ENCODE results near the gene RET.

RET gene

GRCh38 chr10:43111101-43111500, 34.2 kb downstream of the RET start:
- DNase-seq, result no peak

DNA sequence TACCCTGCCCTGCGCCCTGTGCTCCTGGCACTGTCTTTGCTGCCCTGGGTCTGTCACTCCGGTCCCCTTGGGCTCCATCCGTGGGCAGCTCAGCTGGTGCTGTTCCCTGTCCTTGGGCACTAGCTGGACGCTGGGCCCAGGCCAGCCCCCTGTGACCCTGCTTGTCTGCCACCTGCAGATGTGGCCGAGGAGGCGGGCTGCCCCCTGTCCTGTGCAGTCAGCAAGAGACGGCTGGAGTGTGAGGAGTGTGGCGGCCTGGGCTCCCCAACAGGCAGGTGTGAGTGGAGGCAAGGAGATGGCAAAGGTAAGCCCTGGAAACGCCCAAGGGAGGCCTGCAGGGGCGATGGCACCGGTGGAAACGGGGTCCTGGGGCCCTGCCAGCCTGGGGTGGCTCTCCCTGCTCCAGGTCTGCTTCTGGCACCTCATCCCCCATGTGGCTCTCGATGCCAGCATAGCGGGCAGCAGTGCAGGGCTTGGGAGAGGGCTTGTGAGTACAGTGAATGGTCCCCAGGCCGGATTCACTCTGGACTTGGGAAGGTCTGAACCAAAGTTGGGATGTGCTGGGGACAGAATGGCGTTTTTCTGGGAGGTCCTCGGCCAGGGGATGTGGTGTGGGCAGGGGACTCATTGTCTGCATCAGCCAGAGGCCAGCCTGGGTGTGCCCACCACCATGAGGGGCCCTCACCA, 35.2 kb downstream of the RET start:
- DNase-seq, result no peak

DNA sequence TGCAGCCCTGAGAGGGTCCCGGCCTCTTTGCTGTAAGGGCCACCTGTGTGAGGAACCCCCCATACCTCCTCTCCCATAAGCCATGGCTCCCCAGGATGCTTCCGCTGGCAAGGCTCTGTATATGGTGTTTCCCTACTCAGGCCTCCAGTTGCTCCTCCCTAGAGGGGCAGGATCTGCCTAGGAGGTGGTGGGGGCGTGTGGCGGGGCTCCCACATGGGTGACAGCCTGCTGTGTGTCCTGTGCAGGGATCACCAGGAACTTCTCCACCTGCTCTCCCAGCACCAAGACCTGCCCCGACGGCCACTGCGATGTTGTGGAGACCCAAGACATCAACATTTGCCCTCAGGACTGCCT, 35.7 kb downstream of the RET start:
- no peak for DNase-seq

DNA sequence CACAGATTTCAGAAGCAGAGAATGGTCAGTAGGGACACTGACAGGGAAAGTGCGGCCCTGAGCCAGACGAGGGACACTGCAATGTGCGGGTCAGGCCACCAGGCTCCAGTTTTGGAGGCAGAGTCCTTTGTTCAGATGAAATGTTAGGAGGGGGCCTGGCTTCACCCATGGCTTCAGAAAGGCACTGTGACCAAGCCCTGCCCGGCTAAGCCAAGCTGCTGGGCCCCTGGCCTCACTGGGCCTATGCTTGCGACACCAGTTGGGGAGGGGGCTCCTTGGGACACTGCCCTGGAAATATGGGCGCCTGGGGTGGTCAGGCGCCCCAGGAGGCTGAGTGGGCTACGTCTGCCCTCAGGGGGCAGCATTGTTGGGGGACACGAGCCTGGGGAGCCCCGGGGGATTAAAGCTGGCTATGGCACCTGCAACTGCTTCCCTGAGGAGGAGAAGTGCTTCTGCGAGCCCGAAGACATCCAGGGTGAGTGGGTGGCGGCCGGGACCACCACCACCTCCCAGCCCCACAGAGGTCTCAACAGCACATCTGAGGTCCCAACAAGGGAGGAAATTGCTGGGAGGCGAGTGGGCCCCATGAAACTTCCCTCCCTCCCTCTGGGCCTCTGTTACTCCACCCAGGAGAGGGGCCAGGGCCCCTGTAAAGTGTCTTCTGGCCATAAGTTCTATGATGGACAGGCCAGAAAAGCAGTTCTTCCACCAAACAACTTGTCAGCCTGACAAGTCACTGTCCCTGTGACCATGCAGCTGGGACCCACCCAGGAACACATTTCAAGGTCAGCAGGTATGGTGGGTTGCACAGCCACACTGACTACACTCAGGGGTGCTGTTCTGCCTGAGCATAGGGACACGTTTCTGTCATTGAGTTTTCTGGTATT, 36.6 kb downstream of the RET start:
- DNase-seq, result no peak

DNA sequence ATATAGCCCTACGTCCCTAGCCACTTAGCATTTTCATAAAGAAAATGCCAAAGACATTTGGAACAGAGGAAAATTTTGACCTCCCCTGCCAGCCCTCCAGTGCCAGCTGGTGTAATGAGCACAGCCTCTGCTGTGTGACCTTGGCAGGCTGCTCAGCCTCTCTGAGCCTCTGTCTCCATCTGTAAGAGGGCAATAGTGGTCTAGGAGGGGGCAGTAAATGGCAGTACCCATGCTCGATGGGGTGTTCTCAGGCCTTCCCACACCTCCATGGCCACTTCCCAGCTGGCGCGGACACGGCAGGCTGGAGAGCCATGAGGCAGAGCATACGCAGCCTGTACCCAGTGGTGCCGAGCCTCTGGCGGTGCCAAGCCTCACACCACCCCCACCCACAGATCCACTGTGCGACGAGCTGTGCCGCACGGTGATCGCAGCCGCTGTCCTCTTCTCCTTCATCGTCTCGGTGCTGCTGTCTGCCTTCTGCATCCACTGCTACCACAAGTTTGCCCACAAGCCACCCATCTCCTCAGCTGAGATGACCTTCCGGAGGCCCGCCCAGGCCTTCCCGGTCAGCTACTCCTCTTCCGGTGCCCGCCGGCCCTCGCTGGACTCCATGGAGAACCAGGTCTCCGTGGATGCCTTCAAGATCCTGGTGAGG, 37.3 kb downstream of the RET start:
- DNase-seq, result no peak

GRCh38 chr10:43114743-43115611, 38.1 kb downstream of the RET start:
- DNase-seq, result no peak

DNA sequence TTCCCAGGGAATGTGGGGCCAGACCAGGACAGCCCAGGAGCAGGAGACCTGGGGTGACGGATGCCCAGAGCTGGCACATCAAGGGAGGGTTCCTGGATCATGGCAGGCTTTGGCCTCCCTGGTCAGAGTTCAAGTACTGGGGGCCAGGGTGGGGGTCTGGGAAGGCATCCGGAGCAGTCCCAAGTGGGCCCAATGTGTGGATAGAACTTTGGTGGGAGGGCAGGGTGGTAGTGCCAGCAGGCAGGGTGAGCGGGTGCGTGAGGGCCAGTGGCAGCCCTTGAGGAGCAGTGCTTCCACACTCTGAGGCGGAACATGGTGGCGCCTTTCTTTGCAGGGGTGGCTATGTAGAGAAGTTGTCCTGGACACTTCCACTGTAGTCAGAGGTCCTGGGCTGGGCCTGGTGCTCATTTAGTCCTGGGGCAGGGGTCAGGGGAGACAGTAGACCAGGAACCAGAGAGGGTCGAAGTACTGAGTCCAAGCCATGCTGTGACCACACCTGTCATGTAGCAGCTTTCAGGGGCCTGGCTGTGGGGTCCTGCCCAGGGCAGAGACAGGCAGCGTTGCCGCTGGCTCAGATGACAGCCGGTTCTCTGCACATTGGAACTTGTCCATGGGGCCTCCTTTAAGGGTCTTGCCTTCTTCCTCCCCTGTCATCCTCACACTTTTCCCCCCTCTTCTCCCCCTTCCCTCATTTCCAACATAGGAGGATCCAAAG, 39.2 kb downstream of the RET start:
- DNase-seq, result no peak

- DNase-seq, result no peak
Measured at GRCh38 chr10:43116596-43116995, 39.7 kb downstream of the RET start.

GRCh38 chr10:43117031-43117776, 40.3 kb downstream of the RET start:
- DNase-seq, result no peak

- no peak for DNase-seq
Measured at GRCh38 chr10:43117777-43118583, 41.1 kb downstream of the RET start.

DNA sequence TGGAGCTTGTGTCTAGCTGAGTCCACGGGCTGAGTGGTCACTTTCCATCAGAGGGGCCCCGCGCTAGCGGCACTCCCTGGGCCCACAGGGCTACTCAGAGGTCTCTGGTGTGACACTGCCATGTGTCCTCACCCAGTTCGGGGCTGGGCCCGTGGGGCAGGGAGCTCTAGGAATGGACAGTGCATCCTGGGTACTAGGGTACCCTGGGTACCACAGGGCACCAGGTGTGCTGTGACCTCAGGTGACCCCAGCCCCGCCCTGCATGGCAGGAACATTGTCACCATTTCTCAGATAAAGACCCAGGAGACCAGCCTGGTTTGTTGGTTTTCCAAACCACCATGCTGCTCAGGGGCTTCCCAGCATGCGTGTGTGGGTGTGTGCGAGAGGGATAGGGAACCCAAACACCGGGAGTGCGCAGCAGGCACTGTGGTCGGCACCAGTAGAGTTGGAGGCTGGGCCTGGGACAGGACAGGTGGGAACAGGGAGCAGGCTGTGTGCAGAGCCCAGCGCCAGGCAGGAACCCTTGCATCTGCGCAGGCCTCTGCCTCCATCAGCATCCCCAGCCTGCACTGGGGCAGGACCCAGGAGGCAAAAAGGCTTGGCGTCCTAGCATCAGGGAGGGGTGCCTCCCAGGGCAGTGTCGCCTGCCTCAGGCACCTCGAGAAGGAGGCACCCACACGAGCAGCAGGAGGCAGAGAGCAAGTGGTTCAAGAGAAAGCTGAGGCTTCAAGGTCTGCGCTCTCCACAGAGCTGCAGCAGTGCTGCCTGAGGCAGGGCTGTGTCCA, 42.0 kb downstream of the RET start:
- no peak for DNase-seq

- DNase-seq, result no peak
Measured at GRCh38 chr10:43119416-43120115, 42.7 kb downstream of the RET start.

DNA sequence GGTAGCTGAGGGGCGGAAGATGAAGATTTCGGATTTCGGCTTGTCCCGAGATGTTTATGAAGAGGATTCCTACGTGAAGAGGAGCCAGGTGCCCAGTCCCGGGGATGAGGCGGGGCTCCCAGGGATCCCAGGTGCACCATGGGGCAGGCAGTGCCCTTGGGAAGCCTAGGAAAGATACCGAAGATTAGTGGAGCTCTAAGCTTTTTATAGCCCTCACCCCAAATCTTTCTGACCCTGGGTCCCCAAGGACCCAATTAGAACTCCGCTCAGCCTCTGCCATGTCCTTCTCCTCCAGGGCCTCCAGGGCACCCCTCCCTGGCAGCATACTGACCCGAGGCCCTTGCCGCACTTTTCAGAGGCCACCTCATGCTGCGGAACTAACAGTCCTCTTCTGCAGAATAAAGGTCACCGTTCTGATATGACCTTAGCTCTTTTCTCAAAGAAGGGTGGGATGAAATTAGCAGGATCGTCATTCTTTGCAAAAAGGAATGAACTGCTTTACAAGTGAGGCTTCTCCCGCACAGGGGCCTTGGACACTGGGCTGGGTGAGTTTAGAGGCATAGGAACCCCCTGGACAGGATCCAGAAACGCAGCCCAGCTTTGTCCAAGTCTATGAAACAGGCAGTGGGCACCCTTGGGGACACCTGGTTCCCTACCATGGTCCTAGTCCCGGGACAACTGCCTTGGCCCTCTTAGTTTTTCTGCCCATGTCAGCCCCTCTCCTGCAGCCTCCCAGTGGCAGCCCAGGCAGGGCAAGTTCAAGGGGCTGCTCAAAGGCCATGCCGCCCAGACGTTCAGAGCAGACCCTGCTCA, 43.5 kb downstream of the RET start:
- DNase-seq, result no peak

- DNase-seq, result no peak
Measured at GRCh38 chr10:43120929-43121314, 44.1 kb downstream of the RET start.

DNA sequence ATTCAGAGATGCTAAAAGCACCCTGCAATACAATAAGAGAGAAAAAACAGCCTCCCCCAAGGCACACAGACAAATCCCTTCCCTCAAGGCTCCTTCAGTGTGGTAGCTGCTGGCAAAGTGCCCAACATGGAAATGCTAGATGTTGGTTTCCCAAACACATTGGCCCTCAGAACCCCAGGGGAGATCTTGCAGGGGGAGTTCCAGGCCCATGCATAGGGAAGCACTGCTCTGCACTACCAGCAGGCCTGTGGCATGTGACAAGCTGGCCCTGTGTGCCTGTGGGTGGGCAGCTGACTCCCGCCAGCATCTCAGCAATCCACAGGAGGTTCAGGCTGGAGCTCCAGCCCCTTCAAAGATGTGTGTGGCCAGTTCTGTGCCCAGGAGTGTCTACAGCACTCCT, 44.6 kb downstream of the RET start:
- no peak for DNase-seq

DNA sequence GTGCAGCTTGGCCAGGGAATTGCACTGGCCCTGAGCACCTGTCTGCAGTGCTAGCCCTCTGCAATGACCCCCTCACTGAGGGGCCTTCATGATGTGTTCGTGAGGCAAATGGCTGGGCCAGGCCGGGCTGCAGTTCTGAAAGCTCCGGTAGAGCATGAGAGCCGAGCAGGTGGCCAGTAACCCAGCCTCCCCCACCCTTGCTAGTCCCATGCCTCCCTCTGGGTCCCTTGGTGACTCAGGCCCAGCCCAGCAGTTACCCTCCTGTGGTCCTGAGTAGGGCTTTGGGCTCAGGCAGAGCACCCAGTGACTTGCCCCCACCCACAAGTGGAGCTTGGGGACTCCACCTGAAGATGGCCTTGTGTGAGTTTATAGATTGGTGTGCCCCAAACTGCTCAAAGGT, 45.2 kb downstream of the RET start:
- DNase-seq, result no peak

GRCh38 chr10:43122826-43123225, 46.0 kb downstream of the RET start:
- DNase-seq, result no peak

- no peak for DNase-seq
Measured at GRCh38 chr10:43123361-43124093, 46.7 kb downstream of the RET start.

Measured in NCI-H1105 (cell line).